GM18498 (cell line): ENCODE data around the gene KIF18B.
A peak's percentile ranks its signal among the peaks of the same experiment; 100 is the strongest.

Experiments
- ATAC-seq: cut with Tn5 transposase; IDR thresholded peaks from one replicate; pipeline ENCODE4 v1.9.1; 2021; ENCODE audit warnings: mild to moderate bottlenecking, moderate library complexity; ENCODE audit not compliant: unreplicated experiment

Gene KIF18B

DNA sequence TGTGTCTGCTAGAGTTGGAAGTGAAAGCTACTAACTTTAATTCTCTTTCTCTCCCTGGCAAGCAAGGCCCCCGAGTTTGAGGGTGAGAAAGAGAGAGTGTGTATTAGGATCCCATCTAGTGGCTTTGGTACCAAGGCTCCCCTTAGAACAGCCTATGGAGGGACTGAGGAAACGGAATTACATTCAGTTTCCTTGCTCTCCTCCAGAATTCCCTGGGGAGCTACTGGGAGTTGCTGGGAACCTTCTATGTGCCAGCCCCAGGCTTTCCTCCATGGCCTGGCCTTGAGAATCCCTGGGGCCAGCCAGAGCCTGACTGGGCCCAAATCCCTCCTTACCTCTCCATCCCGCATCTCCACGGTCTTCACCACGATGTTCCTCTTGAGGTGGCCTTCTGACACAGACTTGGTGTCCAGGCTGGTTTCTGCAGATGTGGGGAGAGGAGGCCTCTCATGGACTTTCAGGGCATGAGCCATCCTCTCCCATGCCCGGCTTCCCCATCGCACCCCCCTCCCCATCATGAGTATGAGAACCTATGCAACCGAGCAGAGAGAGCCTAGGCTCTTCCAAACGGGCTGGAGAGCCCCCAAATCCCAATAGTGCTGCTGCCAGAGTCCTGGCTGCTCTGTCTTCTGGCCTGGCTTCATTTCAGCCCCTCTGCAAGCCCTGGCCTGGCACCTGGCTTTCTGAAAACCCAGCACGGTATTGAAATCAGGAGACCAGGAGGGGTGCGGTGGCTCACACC is 39.7 kb downstream of the KIF18B start:
- no peak for ATAC-seq

DNA sequence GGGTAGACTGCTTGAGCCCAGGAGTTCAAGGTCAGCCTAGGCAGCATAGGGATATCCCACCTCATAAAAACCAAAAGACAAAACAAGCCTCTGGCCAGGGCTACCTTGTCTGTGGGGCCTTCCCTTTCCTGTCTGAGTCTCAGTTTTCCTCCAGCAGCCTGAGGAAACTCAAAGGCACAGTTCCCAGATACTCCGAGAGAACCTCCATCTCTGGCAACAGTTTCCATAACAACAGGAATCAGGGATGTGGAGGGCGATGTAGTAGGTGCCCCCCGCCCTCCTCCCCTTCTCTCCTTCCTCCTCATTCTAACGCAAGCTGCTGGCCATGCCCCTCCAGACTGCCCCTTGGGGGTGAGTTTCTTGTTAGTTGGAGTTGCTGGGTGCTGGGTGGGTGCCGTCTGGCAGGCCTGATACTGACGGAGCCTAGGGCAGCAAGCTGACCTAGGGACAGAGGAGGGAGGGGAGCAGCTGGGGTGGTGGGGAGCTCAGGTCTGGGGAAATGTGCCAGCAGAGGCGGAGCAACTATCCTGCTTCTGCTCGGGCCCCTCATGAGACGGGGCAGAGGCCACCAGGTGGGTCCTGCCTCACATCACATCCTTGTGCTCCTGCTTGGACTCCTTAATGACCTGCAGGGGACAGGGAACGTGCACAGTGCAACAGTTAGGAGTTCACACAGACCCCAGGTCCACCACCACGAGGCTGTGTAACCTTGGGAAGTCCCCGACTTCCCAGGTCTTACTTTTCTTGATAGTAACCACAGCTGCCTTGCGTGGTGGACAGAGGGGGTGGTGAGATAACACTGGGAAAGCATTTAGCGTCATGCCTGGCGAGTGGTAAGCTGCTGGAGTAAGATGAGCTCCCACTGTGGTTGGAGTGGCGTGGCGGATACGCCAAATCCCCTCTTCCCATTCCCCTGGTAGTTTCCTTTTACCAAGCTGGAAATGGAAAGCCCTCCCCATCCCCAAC is 40.5 kb downstream of the KIF18B start:
- ATAC-seq, result no peak

GRCh38 chr17:44906010-44906646 is 41.4 kb downstream of the KIF18B start:
- ATAC-seq, result no peak

GRCh38 chr17:44905006-44906000 is 42.3 kb downstream of the KIF18B start:
- ATAC-seq, result no peak

DNA sequence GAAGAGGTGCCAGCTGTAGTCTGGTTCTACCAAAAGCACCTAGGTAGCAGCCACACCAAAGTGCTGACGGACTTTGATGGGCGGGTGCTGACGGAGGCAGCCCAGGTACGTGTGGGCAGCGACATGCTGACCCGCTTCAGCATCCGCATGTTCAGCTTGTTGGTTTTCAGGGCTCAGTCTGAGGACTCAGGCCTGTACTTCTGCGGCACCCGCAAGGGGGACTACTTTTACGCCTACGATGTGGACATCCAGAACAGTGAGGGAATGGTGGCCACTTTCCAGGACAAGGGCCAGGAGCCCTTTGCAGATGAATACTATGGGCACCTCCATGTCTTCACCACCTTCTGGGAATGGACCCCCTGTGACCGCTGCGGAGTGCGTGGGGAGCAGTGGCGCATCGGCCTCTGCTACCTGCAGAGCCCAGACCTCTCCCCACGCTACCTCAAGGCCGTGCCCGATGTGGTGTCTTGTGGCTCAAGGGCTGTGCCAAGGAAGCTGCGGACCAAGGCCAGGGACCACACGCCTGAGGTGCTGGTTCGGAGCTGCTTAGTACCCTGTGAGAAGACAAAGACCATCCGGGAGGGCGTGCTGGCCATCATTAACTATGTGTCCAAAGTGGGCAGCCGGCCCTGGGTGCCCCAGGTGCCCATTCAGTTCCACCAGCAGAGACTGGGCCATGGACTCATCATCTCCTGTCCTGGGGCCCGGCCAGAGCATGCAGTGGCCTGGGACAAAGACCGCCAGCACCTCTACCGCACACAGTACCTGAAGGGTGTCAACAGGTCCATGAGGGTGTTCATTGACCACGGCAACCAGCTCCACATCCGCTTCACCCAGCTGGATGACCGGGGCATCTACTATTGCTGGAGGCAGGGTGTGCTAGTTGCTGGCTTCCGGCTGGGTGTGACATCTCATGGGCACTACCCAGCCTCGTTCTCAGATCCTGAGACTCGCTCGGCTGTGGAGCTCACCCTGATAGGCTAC is 43.3 kb downstream of the KIF18B start:
- no peak for ATAC-seq

DNA sequence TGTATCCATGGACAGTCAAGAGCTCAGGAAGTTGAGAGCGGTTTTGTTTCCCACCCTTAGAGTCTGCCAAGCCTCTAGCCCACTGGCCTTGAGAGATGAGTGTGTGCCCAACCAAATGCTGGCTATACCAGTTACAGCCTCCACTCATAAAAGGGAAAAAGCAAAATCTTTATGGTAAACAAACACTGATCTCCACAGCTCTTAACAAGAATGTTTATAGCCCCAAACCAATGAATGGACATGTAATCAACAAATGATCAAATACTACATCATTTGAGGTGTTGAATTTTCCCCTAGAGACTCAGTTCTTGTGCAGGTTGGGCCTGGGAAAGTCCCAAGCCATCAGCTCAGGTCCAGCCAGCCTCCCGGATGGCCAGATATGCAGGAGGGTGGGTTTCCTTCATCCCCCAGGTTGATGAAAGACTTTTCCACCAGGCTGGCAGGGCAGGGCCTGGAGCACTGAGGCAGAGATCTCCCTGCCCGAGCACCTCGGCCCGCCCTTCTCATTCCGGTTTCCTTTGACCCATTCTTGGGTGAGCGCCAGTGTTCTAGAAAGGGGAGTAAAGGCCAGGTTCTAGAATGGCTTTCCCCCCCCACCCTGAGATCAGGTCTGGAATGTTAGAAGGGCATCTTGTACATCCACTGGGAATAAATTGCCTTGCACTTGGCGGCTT is 44.4 kb downstream of the KIF18B start:
- ATAC-seq, result no peak

DNA sequence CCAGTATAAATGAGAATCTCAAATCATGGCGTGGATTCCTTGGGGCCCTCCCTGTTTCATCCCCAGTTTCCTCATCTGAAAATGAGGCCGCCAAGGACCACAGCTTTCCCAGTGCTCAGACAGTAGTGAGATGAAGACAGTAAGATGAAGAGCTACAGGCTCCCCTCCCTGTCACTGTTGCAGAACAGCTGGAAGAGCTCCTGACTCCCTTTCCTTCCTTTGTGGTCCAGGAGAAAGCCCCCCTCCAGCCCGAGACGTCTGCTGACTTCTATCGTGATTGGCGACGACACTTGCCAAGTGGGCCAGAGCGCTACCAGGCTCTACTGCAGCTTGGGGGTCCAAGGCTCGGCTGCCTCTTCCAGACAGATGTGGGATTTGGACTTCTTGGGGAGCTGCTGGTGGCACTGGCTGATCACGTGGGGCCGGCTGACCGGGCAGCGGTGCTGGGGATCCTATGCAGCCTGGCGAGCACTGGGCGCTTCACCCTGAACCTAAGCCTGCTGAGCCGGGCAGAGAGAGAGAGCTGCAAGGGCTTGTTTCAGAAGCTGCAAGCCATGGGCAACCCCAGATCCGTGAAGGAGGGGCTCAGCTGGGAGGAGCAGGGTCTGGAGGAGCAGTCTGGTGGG is 45.3 kb downstream of the KIF18B start:
- ATAC-seq, result no peak

- ATAC-seq, result no peak
These were observed 46.1 kb downstream of the KIF18B start for GRCh38 chr17:44901411-44901921.

DNA sequence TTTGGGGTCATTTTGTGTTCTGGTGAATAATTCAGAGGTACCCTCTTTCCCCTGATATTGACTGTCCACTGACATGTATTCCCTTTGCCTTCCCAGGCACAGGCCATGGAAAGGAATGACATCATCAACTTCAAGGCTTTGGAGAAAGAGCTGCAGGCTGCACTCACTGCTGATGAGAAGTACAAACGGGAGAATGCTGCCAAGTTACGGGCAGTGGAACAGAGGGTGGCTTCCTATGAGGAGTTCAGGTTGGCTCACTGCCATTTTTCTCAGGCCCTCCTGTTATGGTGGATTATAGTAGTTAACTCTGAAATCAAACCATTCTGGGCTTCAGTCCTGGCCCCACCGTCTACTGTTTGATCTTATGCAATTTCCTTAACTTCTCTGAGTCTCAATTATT is 46.7 kb downstream of the KIF18B start:
- no peak for ATAC-seq

DNA sequence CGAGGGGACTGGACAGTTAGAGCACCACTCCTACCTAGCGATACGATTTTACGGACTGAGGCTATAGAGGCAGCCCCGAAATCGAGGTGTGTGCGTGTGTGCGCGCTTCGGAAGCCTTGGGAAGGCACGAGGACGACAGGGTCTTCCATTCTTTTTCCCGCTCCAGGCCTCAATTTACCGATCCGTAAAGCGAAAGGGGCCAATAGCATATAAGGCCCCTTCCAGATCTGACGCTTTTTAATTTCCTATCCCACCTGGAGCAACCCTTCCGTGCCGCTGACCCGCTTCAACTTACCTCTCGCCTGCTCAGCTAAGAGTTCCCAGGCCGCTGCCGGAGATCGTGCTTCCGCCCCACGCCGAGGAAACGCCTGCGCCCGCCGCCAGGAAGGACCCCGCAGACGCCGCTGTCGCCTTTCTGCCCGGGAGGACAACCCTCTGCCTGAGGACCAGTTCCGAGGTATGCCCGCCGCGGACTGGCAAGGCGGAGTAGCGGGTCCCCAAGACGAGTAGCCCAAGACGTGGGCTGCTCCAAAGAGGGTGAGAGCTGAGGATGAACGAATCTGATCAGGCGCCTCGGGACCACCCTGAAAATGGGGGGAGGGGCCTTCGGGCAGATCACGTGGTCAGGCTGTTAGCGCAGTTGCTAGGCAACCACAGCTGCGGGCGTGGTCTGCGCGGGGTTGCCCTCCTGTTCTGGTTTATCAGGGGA is 48.3 kb downstream of the KIF18B start, which contains the start of gene EFTUD2:
Gene EFTUD2, minus strand, starts transcription at position 372 of the 709 bp plus-strand sequence. CDS start 4,924 bp downstream, outside the sequence.
- peak; percentile 71 for ATAC-seq

DNA sequence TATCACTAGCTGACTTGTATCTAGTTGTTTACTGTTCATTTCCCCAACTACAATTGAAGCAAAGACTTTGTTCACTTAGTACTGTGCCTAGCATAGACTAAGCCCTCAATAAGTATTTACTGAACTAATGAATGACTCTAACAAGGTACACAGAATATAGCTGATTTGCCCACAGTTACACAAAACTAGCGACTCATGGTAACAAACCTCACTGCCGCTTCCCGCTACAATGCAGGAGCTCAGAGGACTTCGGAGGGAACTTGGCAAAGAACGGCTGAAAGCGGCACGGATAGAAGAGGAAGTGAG is 48.9 kb downstream of the KIF18B start:
- ATAC-seq, result no peak

DNA sequence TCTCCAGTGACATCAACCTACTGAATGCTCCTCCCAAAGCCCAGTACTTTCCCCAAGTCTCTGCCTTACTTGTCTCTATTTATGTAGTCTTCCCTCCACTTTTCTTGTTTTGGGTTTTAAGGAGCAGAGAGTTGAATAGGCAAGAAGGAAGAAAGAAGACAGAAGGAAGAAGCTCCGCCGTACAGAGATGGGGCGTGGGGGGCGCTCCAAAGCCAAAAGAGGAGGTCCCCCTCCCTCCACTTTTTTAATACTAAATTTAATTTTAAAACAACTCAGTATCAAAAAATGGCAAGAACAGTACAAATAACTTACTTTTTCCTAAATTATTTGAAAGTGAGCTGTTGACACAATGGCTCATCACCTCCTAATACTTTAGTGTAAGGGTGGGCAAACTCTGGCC is 52.9 kb downstream of the KIF18B start:
- no peak for ATAC-seq

DNA sequence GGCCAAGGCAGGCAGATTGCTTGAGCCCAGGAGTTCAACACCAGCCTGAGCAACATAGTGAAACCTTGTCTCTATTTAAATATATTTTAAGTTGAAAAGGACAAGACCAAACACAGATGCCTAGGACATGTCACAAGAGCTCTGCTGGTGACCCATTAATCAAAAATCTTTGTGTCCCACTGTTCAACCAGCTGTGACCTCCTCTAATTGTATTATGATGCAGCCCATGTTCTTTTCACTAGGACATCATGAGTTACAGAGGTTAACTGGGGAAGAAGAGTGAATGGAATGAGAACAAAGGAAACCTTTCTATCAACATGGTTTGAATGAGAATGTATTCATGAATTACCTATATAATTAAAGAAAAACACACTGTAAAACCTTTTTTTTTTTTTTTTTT is 55.3 kb downstream of the KIF18B start:
- ATAC-seq, result no peak

- no peak for ATAC-seq
These were observed 58.6 kb downstream of the KIF18B start for GRCh38 chr17:44889003-44889402.

- no peak for ATAC-seq
These were observed 59.3 kb downstream of the KIF18B start for GRCh38 chr17:44887971-44888954.

GRCh38 chr17:44887016-44887415 is 60.6 kb downstream of the KIF18B start:
- ATAC-seq, result no peak
